GM18951 (cell line): Measurements from ENCODE around the gene NOL12.
"Not testable (repeated sequence)": the region's sequence is repeated elsewhere in the genome, so short reads cannot be mapped to it uniquely, and the experiment has no call there.

Experiments used
- POLR2A ChIP-seq: IDR thresholded peaks from 4 replicates; pipeline ENCODE4 v1.6.1; 2011; ENCODE audit warnings: mild to moderate bottlenecking; ENCODE audit not compliant: insufficient read length, insufficient read depth; ENCODE audit errors: extremely low read depth
- in situ Hi-C: fragments of 300-500 bp; cut with MboI; formaldehyde crosslinking; loops from one replicate; pipeline ENCODE4 v1.12.0; 2022; ENCODE audit warnings: low sequenced_read_pairs, mixed read lengths, inconsistent platforms; ENCODE audit not compliant: unreplicated experiment

NOL12 gene

GRCh38 chr22:37701141-37701786 is 15.1 kb downstream of the NOL12 start:
- no peak for TF ChIP-seq POLR2A
- in situ Hi-C loops: no loop called here

GRCh38 chr22:37703906-37704305 is 17.8 kb downstream of the NOL12 start:
- no peak for TF ChIP-seq POLR2A
- in situ Hi-C loops: no loop called here

- in situ Hi-C loops: no loop called here
- TF ChIP-seq POLR2A: no peak
Observed at GRCh38 chr22:37704645-37705044, 18.5 kb downstream of the NOL12 start.

- no peak for TF ChIP-seq POLR2A
Observed at GRCh38 chr22:37705205-37705604, 19.1 kb downstream of the NOL12 start.

GRCh38 chr22:37708580-37709444 is 22.7 kb downstream of the NOL12 start:
- TF ChIP-seq POLR2A: no peak
- in situ Hi-C loops: no loop called here

More at GRCh38 chr22:37705205-37705604, 19.1 kb downstream of the NOL12 start:
- in situ Hi-C loops: no loop called here

GRCh38 chr22:37709445-37709765 is 23.3 kb downstream of the NOL12 start:
- in situ Hi-C loops: no loop called here
- TF ChIP-seq POLR2A: no peak

GRCh38 chr22:37710675-37711074 is 24.5 kb downstream of the NOL12 start:
- TF ChIP-seq POLR2A: no peak
- in situ Hi-C loops: no loop called here

- TF ChIP-seq POLR2A: no peak
- in situ Hi-C loops: no loop called here
Observed at GRCh38 chr22:37711490-37711889, 25.3 kb downstream of the NOL12 start.

GRCh38 chr22:37713761-37714160 is 27.6 kb downstream of the NOL12 start:
- no peak for TF ChIP-seq POLR2A
- in situ Hi-C loops: no loop called here

GRCh38 chr22:37714634-37715033 is 28.5 kb downstream of the NOL12 start:
- TF ChIP-seq POLR2A: no peak

GRCh38 chr22:37715760-37716159 is 29.6 kb downstream of the NOL12 start:
- TF ChIP-seq POLR2A: no peak
- in situ Hi-C loops: no loop called here

More at GRCh38 chr22:37714634-37715033, 28.5 kb downstream of the NOL12 start:
- in situ Hi-C loops: no loop called here

- in situ Hi-C loops: no loop called here
Observed at GRCh38 chr22:37716708-37717107, 30.6 kb downstream of the NOL12 start.

GRCh38 chr22:37717235-37717634 is 31.1 kb downstream of the NOL12 start:
- in situ Hi-C loops: not testable (repeated sequence)

More at GRCh38 chr22:37716708-37717107, 30.6 kb downstream of the NOL12 start:
- no peak for TF ChIP-seq POLR2A

GRCh38 chr22:37717746-37718305 is 31.7 kb downstream of the NOL12 start:
- in situ Hi-C loops: not testable (repeated sequence)
